Ectodermal cell (in vitro differentiated cells): ENCODE data around the gene LRRFIP1.

ENCODE experiments used
- H3K27ac ChIP-seq: 2 replicates; pipeline ENCODE4 v1.7.0; 2013; ENCODE audit warnings: mild to moderate bottlenecking, low read depth, low read length; ENCODE audit not compliant: insufficient read depth, poor library complexity, severe bottlenecking
- H3K27me3 ChIP-seq: 2 replicates; pipeline ENCODE4 v1.7.0; 2013; ENCODE audit warnings: mild to moderate bottlenecking, low read length; ENCODE audit not compliant: insufficient read depth, control insufficient read depth, poor library complexity, severe bottlenecking
- H3K36me3 ChIP-seq: one replicate; pipeline ENCODE4 v1.7.0; 2013; ENCODE audit warnings: low read length; ENCODE audit not compliant: control insufficient read depth, insufficient read depth
- H3K4me1 ChIP-seq: one replicate; pipeline ENCODE4 v1.7.0; 2013; ENCODE audit warnings: low read length; ENCODE audit not compliant: control insufficient read depth, insufficient read depth
- H3K4me3 ChIP-seq: 2 replicates; pipeline ENCODE4 v1.7.0; 2013; ENCODE audit warnings: low read depth, low read length, control low read depth; ENCODE audit not compliant: insufficient read depth
- H3K9me3 ChIP-seq: 2 replicates; pipeline ENCODE4 v1.7.0; 2013; ENCODE audit warnings: mild to moderate bottlenecking, low read length, moderate library complexity; ENCODE audit not compliant: control insufficient read depth
- WGBS, 2 experiments: methylation state at CpG; one replicate each; pipeline ENCODE4 v1.1.7; 2013; ENCODE audit warnings: missing lambda C conversion rate in 2 of 2; 5-methylcytosine and 5-hydroxymethylcytosine counted together

LRRFIP1 gene

GRCh38 chr2:237704501-237705434, 77.4 kb downstream of the LRRFIP1 start:
- 94% methylated on average over 15 of the region's 15 CpGs for WGBS, 2 experiments

GRCh38 chr2:237706257-237706656, 78.9 kb downstream of the LRRFIP1 start:
- no peak overlapping the region for H3K27ac ChIP-seq
- no peak overlapping the region for H3K4me3 ChIP-seq
- H3K27me3 ChIP-seq, result no peaks in the 10 kb centered on the region
- H3K9me3 ChIP-seq, result no peaks in the 10 kb centered on the region
- peaks cover 26% of the 10 kb centered on the region for H3K4me1 ChIP-seq
- 93 to 94% methylated on average over 5 of the region's 5 CpGs for WGBS, 2 experiments
- no peaks in the 10 kb centered on the region for H3K36me3 ChIP-seq

More at GRCh38 chr2:237704501-237705434, 77.4 kb downstream of the LRRFIP1 start:
- no peaks in the 10 kb centered on the region for H3K9me3 ChIP-seq
- H3K4me1 ChIP-seq, result peaks cover 35% of the 10 kb centered on the region
- H3K4me3 ChIP-seq, result no peak overlapping the region
- H3K27ac ChIP-seq, result no peak overlapping the region
- H3K27me3 ChIP-seq, result no peaks in the 10 kb centered on the region
- no peaks in the 10 kb centered on the region for H3K36me3 ChIP-seq

- H3K4me3 ChIP-seq, result no peak overlapping the region
- H3K27me3 ChIP-seq, result no peaks in the 10 kb centered on the region
- 92 to 93% methylated on average over 3 of the region's 3 CpGs for WGBS, 2 experiments
- no peak overlapping the region for H3K27ac ChIP-seq
- no peaks in the 10 kb centered on the region for H3K36me3 ChIP-seq
- H3K9me3 ChIP-seq, result no peaks in the 10 kb centered on the region
- peaks cover 15% of the 10 kb centered on the region for H3K4me1 ChIP-seq
Observed at GRCh38 chr2:237708065-237708398, 80.6 kb downstream of the LRRFIP1 start.

- no peak overlapping the region for H3K27ac ChIP-seq
- peaks cover 12% of the 10 kb centered on the region for H3K4me1 ChIP-seq
- no peaks in the 10 kb centered on the region for H3K9me3 ChIP-seq
- 96 to 97% methylated on average over 27 of the region's 27 CpGs for WGBS, 2 experiments
- H3K4me3 ChIP-seq, result no peak overlapping the region
- no peaks in the 10 kb centered on the region for H3K36me3 ChIP-seq
- H3K27me3 ChIP-seq, result no peaks in the 10 kb centered on the region
Observed at GRCh38 chr2:237708491-237708890, 81.1 kb downstream of the LRRFIP1 start.

- no peaks in the 10 kb centered on the region for H3K27me3 ChIP-seq
Observed at GRCh38 chr2:237708961-237709360, 81.6 kb downstream of the LRRFIP1 start.

GRCh38 chr2:237711458-237712150, 84.2 kb downstream of the LRRFIP1 start:
- Histone ChIP-seq H3K27ac (no peak overlapping the region), H3K27me3 (no peaks in the 10 kb centered on the region), H3K4me1 (peaks cover 19% of the 10 kb centered on the region), H3K4me3 (no peak overlapping the region), H3K36me3 (no peaks in the 10 kb centered on the region), H3K9me3 (no peaks in the 10 kb centered on the region)
- WGBS, 2 experiments, result 95 to 96% methylated on average over 31 of the region's 31 CpGs

More at GRCh38 chr2:237708961-237709360, 81.6 kb downstream of the LRRFIP1 start:
- 96 to 97% methylated on average over 6 of the region's 6 CpGs for WGBS, 2 experiments
- H3K36me3 ChIP-seq, result no peaks in the 10 kb centered on the region
- peaks cover 9% of the 10 kb centered on the region for H3K4me1 ChIP-seq
- H3K27ac ChIP-seq, result no peak overlapping the region
- H3K9me3 ChIP-seq, result no peaks in the 10 kb centered on the region
- no peak overlapping the region for H3K4me3 ChIP-seq

- H3K27me3 ChIP-seq, result no peaks in the 10 kb centered on the region
- WGBS, 2 experiments, result 92% methylated on average over 26 of the region's 26 CpGs
- peaks cover 19% of the 10 kb centered on the region for H3K4me1 ChIP-seq
- H3K27ac ChIP-seq, result no peak overlapping the region
- H3K36me3 ChIP-seq, result no peaks in the 10 kb centered on the region
- H3K4me3 ChIP-seq, result no peak overlapping the region
- H3K9me3 ChIP-seq, result no peaks in the 10 kb centered on the region
Observed at GRCh38 chr2:237712477-237713377, 85.3 kb downstream of the LRRFIP1 start.

- Histone ChIP-seq H3K27ac (peak overlapping the region; percentile 76), H3K27me3 (no peaks in the 10 kb centered on the region), H3K9me3 (no peaks in the 10 kb centered on the region), H3K4me3 (no peak overlapping the region), H3K4me1 (peaks cover 19% of the 10 kb centered on the region), H3K36me3 (no peaks in the 10 kb centered on the region)
- WGBS, 2 experiments, result 57 to 63% methylated on average over 13 to 14 of the region's 14 CpGs
Observed at GRCh38 chr2:237714690-237715458, 87.5 kb downstream of the LRRFIP1 start.

- H3K27ac ChIP-seq, result peak overlapping the region; percentile 76
- H3K27me3 ChIP-seq, result no peaks in the 10 kb centered on the region
- H3K9me3 ChIP-seq, result no peaks in the 10 kb centered on the region
- no peak overlapping the region for H3K4me3 ChIP-seq
- H3K36me3 ChIP-seq, result no peaks in the 10 kb centered on the region
- peaks cover 19% of the 10 kb centered on the region for H3K4me1 ChIP-seq
- 73 to 74% methylated on average over 13 of the region's 13 CpGs for WGBS, 2 experiments
Observed at GRCh38 chr2:237715459-237715947, 88.1 kb downstream of the LRRFIP1 start.
